Right renal pelvis (tissue), 4 donors: ENCODE data around the gene SSBP3. TPM values are rescaled to one million over a fixed set of nuclear protein-coding genes. Genes with fewer than 3 reads are reported as not detected.
A peak's percentile ranks its signal among the peaks of the same experiment; 100 is the strongest.

Experiments
- DNase-seq, 4 donors: peaks; one replicate each; pipeline ENCODE4 v3.0.0-alpha.2; 2013; ENCODE audit warnings: low read depth in 4 of 4, low spot score in 3 of 4, missing footprints in 1 of 4
- polyA plus RNA-seq, 4 donors: library from polyadenylated mRNA; unstranded; fragments of 120-200 nt; gene quantifications; one replicate each; pipeline ENCODE4 v1.2.1, GENCODE V29; 2013; ENCODE audit not compliant: insufficient read length in 4 of 4

Gene SSBP3
- polyA plus RNA-seq, 4 donors, result 114 to 127 (median 125) TPM

- no peak for DNase-seq
These were observed 71.0 kb downstream of the SSBP3 start for GRCh38 chr1:54335011-54335754.

- no peak for DNase-seq
These were observed 73.2 kb downstream of the SSBP3 start for GRCh38 chr1:54332781-54333585.

- DNase-seq, result no peak
These were observed 74.2 kb downstream of the SSBP3 start for GRCh38 chr1:54331843-54332463.

- no peak for DNase-seq
These were observed 75.0 kb downstream of the SSBP3 start for GRCh38 chr1:54331091-54331772.

- no peak for DNase-seq
These were observed 76.7 kb downstream of the SSBP3 start for GRCh38 chr1:54329312-54330003.

- no peak for DNase-seq
These were observed 78.0 kb downstream of the SSBP3 start for GRCh38 chr1:54328066-54328636.

- DNase-seq, result no peak
These were observed 78.7 kb downstream of the SSBP3 start for GRCh38 chr1:54327386-54328065.

GRCh38 chr1:54326543-54327385 is 79.4 kb downstream of the SSBP3 start:
- no peak for DNase-seq

- no peak for DNase-seq
These were observed 80.3 kb downstream of the SSBP3 start for GRCh38 chr1:54325703-54326461.

GRCh38 chr1:54325284-54325683 is 80.9 kb downstream of the SSBP3 start:
- DNase-seq, result no peak

GRCh38 chr1:54324251-54325140 is 81.7 kb downstream of the SSBP3 start:
- peak in 1 of 4 donors; percentile 64 for DNase-seq

- DNase-seq, result no peak
These were observed 82.3 kb downstream of the SSBP3 start for GRCh38 chr1:54323921-54324250.

GRCh38 chr1:54323324-54323739 is 82.9 kb downstream of the SSBP3 start:
- DNase-seq, result no peak

GRCh38 chr1:54318246-54318814 is 87.9 kb downstream of the SSBP3 start:
- DNase-seq, result no peak

GRCh38 chr1:54317084-54317483 is 89.1 kb downstream of the SSBP3 start:
- DNase-seq, result no peak

GRCh38 chr1:54315099-54315498 is 91.1 kb downstream of the SSBP3 start:
- DNase-seq, result no peak

GRCh38 chr1:54314696-54315095 is 91.5 kb downstream of the SSBP3 start:
- DNase-seq, result no peak
